HepG2 (cell line): ENCODE results near the gene CTNNA1. TPM values are rescaled to one million over a fixed set of nuclear protein-coding genes. Genes with fewer than 3 reads are reported as not detected.

Experiments used
- ATAC-seq: fragments of 200-7000 bp; cut with Tn5 transposase; 3 replicates; pipeline ENCODE4 v1.9.1; 2020; ENCODE audit warnings: mild to moderate bottlenecking, moderate library complexity
- BruUV-seq: library from RNA; stranded (reverse); fragments of 400-500 nt; replicated peaks from 2 replicates; lab custom pipeline; 2021; lab: Mats Ljungman, UMichigan
- CTCF ChIA-PET: fragments of 300-600 bp; formaldehyde crosslinking; extraction: SDS; loops from one replicate; lab custom pipeline; 2021; ENCODE audit warnings: low total read pairs, inconsistent platforms, low intra/inter-chr PET ratio; lab: Yijun Ruan, JAX
- POLR2A ChIA-PET: fragments of 350-600 bp; sonication (Branson Sonifier 250); formaldehyde crosslinking; loops from one replicate; lab custom pipeline; 2020; ENCODE audit warnings: antibody characterized with exemption, inconsistent platforms; lab: Yijun Ruan, JAX
- DNase-seq: peaks from one replicate; pipeline ENCODE4 v3.0.0-alpha.2; 2015; ENCODE audit warnings: low spot score
- FAIRE-seq: peaks from 3 replicates; lab custom pipeline; 2011; peaks lifted over from hg19 to GRCh38; lab: Jason Lieb, UNC
- H2AFZ ChIP-seq: one replicate; pipeline ENCODE4 v1.6.1; 2011; ENCODE audit warnings: low read length, inconsistent platforms
- H3K27ac ChIP-seq: fragments of 300-600 bp; 3 replicates; pipeline ENCODE4 v1.8.0; 2011; ENCODE audit warnings: mixed run types, mild to moderate bottlenecking, mixed read lengths, low read length, inconsistent platforms; ENCODE audit not compliant: insufficient read depth; ENCODE audit errors: extremely low read length
- H3K27me3 ChIP-seq, 2 experiments: fragments of 200-600 bp in 1 of 2; 2 replicates in 1 of 2; 3 replicates in 1 of 2; pipeline versions ENCODE4 v1.6.0 to v1.8.0; 2011; ENCODE audit warnings: low read length in 2 of 2, mild to moderate bottlenecking in 2 of 2, moderate library complexity in 2 of 2, inconsistent platforms in 1 of 2; ENCODE audit not compliant: insufficient read depth in 2 of 2, control insufficient read depth in 1 of 2
- H3K36me3 ChIP-seq, 2 experiments: fragments of 200-600 bp in 1 of 2; replicated peaks in 1 of 2; 2 replicates in 1 of 2; 3 replicates in 1 of 2; pipeline versions ENCODE4 v1.5.1 to v1.8.0; 2011; ENCODE audit warnings: low read length in 2 of 2, inconsistent platforms in 1 of 2; ENCODE audit not compliant: insufficient read depth in 2 of 2, control insufficient read depth in 1 of 2
- H3K4me1 ChIP-seq: 2 replicates; pipeline ENCODE4 v1.5.1; 2012; ENCODE audit warnings: low read length, inconsistent platforms; ENCODE audit not compliant: insufficient read depth
- H3K4me2 ChIP-seq: 2 replicates; pipeline ENCODE4 v1.6.0; 2011; ENCODE audit warnings: low read depth, low read length, inconsistent platforms
- H3K4me3 ChIP-seq, 3 experiments: fragments of 200-600 bp in 1 of 3; sonication (generic), shearing (Covaris generic) in 1 of 3; replicated peaks in 1 of 3; 2 replicates each; pipeline ENCODE4 v1.5.1; 2011 to 2016; ENCODE audit warnings: low read length in 3 of 3, inconsistent platforms in 2 of 3, low read depth in 2 of 3, mild to moderate bottlenecking in 2 of 3, control low read depth in 1 of 3, mixed read lengths in 1 of 3; ENCODE audit not compliant: insufficient read depth in 1 of 3
- H3K79me2 ChIP-seq: one replicate; pipeline ENCODE4 v1.6.1; 2011; ENCODE audit warnings: low read length, inconsistent platforms; ENCODE audit not compliant: insufficient read depth
- H3K9ac ChIP-seq: 2 replicates; pipeline ENCODE4 v1.6.0; 2011; ENCODE audit warnings: mild to moderate bottlenecking, low read depth, low read length, inconsistent platforms; ENCODE audit not compliant: insufficient read depth
- H3K9me3 ChIP-seq: 2 replicates; pipeline ENCODE4 v1.5.1; 2012; ENCODE audit warnings: mild to moderate bottlenecking, low read length
- H4K20me1 ChIP-seq: 2 replicates; pipeline ENCODE4 v1.6.0; 2011; ENCODE audit warnings: inconsistent platforms, mild to moderate bottlenecking, low read length, moderate library complexity; ENCODE audit not compliant: insufficient read depth
- DMAP1 ChIP-seq: IDR thresholded peaks from 2 replicates; pipeline ENCODE4 v1.6.1; 2016
- DR1 ChIP-seq: sonication (generic); formaldehyde crosslinking; IDR thresholded peaks from 2 replicates; pipeline ENCODE4 v1.8.0; 2021; ENCODE audit warnings: mild to moderate bottlenecking, missing genetic modification reagents, inconsistent platforms
- HNF4A ChIP-seq: sonication (generic); formaldehyde crosslinking; IDR thresholded peaks from 2 replicates; pipeline ENCODE4 v1.4.0; 2020; ENCODE audit warnings: missing genetic modification reagents
- MTA1 ChIP-seq: sonication (generic); formaldehyde crosslinking; IDR thresholded peaks from 2 replicates; pipeline ENCODE4 v1.4.0; 2020; ENCODE audit warnings: missing genetic modification reagents, mild to moderate bottlenecking, borderline replicate concordance
- RAD51 ChIP-seq: fragments of 450-650 bp; IDR thresholded peaks from 2 replicates; pipeline ENCODE4 v1.6.1; 2016; ENCODE audit warnings: borderline replicate concordance
- RERE ChIP-seq: IDR thresholded peaks from 2 replicates; pipeline ENCODE4 v1.6.1; 2016; ENCODE audit warnings: low read depth, missing genetic modification reagents, missing compliant biosample characterization
- SAP130 ChIP-seq: IDR thresholded peaks from 2 replicates; pipeline ENCODE4 v1.6.1; 2016; ENCODE audit warnings: low read depth
- ZBTB33 ChIP-seq: sonication (generic); formaldehyde crosslinking; IDR thresholded peaks from 2 replicates; pipeline ENCODE4 v1.4.0; 2020; ENCODE audit warnings: missing genetic modification reagents
- ZNF770 ChIP-seq: sonication (generic); formaldehyde crosslinking; IDR thresholded peaks from 2 replicates; pipeline ENCODE4 v1.5.0; 2020; ENCODE audit warnings: mild to moderate bottlenecking, missing genetic modification reagents
- ZNF788 ChIP-seq: sonication (generic); formaldehyde crosslinking; IDR thresholded peaks from 2 replicates; pipeline ENCODE4 v1.5.0; 2020; ENCODE audit warnings: mild to moderate bottlenecking, missing genetic modification reagents, borderline replicate concordance
- WGBS: methylation state at CpG from one replicate; pipeline ENCODE4 v1.1.6; 2017; ENCODE audit warnings: low lambda C conversion rate; 5-methylcytosine and 5-hydroxymethylcytosine counted together
- in situ Hi-C: cut with HindIII; loops from 2 replicates; pipeline ENCODE4 v1.10.0; 2017; ENCODE audit warnings: low pct_unique_long_range_greater_than_20kb; ENCODE audit not compliant: extremely low pct_ligation_motif_present
- intact Hi-C: fragments of 100-400 bp; cut with micrococcal nuclease; formaldehyde crosslinking; loops from one replicate; pipeline ENCODE4 v1.10.0; 2022; ENCODE audit not compliant: unreplicated experiment
- polyA plus RNA-seq, 8 experiments: library from polyadenylated mRNA; depleted of rRNA in 3 of 8; stranded (reverse) in 7 of 8; unstranded in 1 of 8; fragments of >200 nt; fragmentation: Illumina TruSeq in 4 of 8; extraction: Trizol in 4 of 8; gene quantifications; 2 replicates each; pipeline versions ENCODE4 v1.2.1 to v1.2.3, GENCODE V29; 2011 to 2016; ENCODE audit warnings: low read depth in 4 of 8, missing spikeins in 1 of 8, mixed read lengths in 1 of 8; ENCODE audit not compliant: insufficient read depth in 1 of 8
- total RNA-seq, 5 experiments: library from RNA; depleted of rRNA; stranded (reverse); fragments of >200 nt; fragmentation: Illumina TruSeq; extraction: Trizol; gene quantifications; 2 replicates each; pipeline ENCODE4 v1.2.3, GENCODE V29; 2016; ENCODE audit warnings: low read depth in 1 of 5
- TF ChIP-seq, protein P1 (sequence below): sonication (generic); formaldehyde crosslinking; IDR thresholded peaks from 2 replicates; pipeline ENCODE4; 2020; ENCODE audit warnings: missing genetic modification reagents, mild to moderate bottlenecking, borderline replicate concordance

CTNNA1 gene
- total and polyA plus RNA-seq, 2 of the 13 experiments (the other 11 are each of a cell fraction or from before 2014, with no cell fraction given): 66.8 to 162 TPM

DNA sequence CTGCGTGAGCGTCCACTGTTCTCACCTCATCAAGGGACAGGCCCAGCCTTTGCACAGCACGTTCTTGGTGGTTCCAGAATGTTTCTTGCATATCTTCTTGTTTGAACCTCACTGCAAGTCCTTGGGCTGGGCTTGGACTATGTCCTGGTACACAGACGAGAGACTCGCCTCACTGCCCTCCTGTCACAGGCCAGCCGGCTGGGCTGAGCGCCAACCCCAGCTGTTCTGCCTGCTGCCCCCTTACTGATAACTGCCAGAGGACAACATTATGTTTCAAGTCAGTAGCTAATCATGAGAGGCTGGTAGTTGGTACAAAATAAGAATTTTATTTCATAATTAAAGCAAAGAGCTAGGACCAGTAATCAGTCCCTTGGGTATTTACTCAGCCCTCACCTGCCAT is 174.8 kb downstream of the CTNNA1 start (continued):
- TF ChIP-seq DMAP1 (CRISPR knock-in tag) (no peak), ZBTB33 (CRISPR knock-in tag) (peak; percentile 79), HNF4A (CRISPR knock-in tag) (peak; percentile 51)
- TF ChIP-seq, protein P1, sequence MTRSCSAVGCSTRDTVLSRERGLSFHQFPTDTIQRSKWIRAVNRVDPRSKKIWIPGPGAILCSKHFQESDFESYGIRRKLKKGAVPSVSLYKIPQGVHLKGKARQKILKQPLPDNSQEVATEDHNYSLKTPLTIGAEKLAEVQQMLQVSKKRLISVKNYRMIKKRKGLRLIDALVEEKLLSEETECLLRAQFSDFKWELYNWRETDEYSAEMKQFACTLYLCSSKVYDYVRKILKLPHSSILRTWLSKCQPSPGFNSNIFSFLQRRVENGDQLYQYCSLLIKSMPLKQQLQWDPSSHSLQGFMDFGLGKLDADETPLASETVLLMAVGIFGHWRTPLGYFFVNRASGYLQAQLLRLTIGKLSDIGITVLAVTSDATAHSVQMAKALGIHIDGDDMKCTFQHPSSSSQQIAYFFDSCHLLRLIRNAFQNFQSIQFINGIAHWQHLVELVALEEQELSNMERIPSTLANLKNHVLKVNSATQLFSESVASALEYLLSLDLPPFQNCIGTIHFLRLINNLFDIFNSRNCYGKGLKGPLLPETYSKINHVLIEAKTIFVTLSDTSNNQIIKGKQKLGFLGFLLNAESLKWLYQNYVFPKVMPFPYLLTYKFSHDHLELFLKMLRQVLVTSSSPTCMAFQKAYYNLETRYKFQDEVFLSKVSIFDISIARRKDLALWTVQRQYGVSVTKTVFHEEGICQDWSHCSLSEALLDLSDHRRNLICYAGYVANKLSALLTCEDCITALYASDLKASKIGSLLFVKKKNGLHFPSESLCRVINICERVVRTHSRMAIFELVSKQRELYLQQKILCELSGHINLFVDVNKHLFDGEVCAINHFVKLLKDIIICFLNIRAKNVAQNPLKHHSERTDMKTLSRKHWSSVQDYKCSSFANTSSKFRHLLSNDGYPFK (CRISPR knock-in tag): no peak
- TF ChIP-seq, all 625 proteins: peak for 11

DNA sequence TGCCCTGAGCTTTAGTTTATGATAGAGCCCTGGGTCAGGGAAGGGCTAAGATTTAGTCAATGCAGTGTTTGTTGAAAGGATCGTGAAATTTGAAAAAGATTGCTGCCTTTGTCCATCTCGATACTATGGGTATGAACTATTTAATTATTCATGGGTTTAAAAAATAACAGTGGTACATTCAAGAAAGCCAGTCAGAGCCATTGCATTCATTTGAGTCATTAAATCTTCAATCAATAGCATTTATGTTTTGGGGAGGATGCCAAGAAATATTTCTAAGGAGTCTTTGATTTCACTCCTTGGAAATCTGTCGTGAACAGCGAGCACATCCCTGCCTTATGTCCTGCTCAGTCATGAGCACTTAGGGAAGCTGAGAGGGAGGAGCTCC is 176.3 kb downstream of the CTNNA1 start:
- Histone ChIP-seq H3K4me2 (no peak overlapping the region), H3K4me3 (no peak overlapping the region), H3K9ac (no peak overlapping the region), H3K79me2 (no peaks in the 10 kb centered on the region), H3K27ac (no peak overlapping the region), H2AFZ (no peak overlapping the region), H4K20me1 (peaks cover 7% of the 10 kb centered on the region), H3K9me3 (no peaks in the 10 kb centered on the region), H3K4me1 (peaks cover 12% of the 10 kb centered on the region), H3K36me3 (peaks cover 43 to 93% of the 10 kb centered on the region in 2 experiments), H3K27me3 (no peaks in the 10 kb centered on the region)
- no peak for FAIRE-seq
- ATAC-seq: no peak
- no TSS peak for BruUV-seq
- WGBS: 97% methylated on average over 4 of the region's 4 CpGs
- DNase-seq: no peak
- intact Hi-C loops (loop anchor here (5.0 kb wide), 1 partner anchor 287 kb away; no protein-coding TSS in a partner anchor), in situ Hi-C loops (no loop called here)
- CTCF ChIA-PET: no interaction called here
- no peak for TF ChIP-seq ZNF788 (CRISPR knock-in tag)
- TF ChIP-seq DR1 (CRISPR knock-in tag): no peak
- TF ChIP-seq MTA1 (CRISPR knock-in tag): no peak
- no peak for TF ChIP-seq RERE
- TF ChIP-seq SAP130: no peak
- no peak for TF ChIP-seq RAD51
- TF ChIP-seq ZNF770 (CRISPR knock-in tag): no peak
- TF ChIP-seq, all 625 proteins: peak for 0
- POLR2A ChIA-PET: no interaction called here
